ENCODE measurements around the gene TSC22D2. TPM values are rescaled to one million over a fixed set of nuclear protein-coding genes. Genes with fewer than 3 reads are reported as not detected.
A peak's percentile ranks its signal among the peaks of the same experiment; 100 is the strongest.

TSC22D2 gene
- total RNA-seq, result 39.8 to 48.2 TPM (median 42.9 TPM) in 3 replicates
- long read RNA-seq, full-length matches to known transcripts, result 84 of 93 reads
- long read RNA-seq, partial matches to known transcripts, result 1 of 93 reads
- long read RNA-seq, other reads (novel, unspliced or antisense), result 8 of 93 reads

DNA sequence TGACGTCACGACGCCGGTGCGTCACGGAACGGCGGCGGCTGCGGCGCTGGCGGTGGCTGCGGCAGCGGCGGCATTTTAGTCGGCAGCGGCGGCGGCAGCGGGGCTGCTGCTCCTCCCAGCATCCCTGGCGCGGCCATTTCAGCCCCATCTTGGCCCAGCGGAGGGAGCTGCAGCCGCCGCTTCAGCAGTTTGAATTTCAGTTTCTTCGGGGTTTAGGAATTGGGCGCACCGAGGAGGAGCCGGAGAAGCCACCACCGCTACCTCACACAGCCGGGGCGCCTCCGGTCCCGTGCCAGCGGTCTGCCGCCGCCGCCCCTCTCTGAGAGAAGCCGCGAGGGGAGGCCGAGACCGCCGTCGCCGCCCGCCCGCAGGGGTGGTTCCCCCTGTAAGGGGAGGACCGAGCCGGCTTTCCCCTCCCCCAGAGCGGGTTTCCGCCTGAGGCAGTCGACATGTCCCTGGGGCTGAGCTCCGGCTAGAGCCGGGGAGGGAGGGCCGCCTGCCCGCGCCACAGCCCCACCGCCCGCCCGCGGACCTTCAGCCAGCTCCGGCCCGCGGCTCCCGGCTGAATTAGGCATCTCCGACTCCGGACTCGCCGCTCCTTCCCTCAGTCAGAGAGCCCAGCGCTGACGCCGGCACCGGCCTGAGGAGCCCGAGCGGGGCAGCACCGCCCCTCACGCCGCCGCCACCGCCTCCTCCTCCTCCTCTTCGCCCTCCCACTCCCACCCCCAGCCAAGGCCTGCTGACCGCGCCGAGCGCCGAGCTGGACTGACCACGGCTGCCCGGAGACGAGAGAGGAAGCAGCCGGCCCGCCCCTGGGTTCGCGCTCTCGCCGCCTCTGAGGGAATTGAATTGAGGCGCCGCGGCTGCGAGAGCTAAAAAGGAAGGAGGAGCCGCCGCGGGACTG lies at the start of gene TSC22D2:
Gene TSC22D2, plus strand, starts transcription at position 78 of the 904 bp plus-strand sequence. CDS start 1,053 bp downstream, outside the sequence.
- H3K9me3 Mint-ChIP-seq (ENCODE audit: low read depth), result no peaks in the 10 kb centered on the region
- TF ChIP-seq, protein P1, sequence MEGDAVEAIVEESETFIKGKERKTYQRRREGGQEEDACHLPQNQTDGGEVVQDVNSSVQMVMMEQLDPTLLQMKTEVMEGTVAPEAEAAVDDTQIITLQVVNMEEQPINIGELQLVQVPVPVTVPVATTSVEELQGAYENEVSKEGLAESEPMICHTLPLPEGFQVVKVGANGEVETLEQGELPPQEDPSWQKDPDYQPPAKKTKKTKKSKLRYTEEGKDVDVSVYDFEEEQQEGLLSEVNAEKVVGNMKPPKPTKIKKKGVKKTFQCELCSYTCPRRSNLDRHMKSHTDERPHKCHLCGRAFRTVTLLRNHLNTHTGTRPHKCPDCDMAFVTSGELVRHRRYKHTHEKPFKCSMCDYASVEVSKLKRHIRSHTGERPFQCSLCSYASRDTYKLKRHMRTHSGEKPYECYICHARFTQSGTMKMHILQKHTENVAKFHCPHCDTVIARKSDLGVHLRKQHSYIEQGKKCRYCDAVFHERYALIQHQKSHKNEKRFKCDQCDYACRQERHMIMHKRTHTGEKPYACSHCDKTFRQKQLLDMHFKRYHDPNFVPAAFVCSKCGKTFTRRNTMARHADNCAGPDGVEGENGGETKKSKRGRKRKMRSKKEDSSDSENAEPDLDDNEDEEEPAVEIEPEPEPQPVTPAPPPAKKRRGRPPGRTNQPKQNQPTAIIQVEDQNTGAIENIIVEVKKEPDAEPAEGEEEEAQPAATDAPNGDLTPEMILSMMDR (IDR thresholded peaks at IDR 0.05), result peak; percentile 66

DNA sequence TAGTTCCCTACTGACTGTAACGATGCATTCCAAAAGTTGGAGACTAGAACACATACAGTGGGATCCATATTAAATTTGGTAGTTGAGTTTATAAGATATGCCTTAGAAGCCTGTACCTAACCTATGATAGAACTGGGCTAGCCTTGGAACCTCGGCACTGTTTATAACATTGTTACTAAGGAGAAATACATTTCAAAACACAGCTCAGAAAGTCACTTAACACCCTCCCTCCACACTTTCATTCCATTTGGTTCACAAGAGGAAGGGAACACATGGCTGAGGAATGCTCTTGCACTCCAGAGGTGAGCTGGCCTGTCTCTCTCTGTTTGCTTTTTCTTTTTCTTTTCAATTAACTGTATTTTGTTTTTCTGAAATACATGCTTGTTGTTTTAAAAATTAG lies 48.7 kb upstream of the TSC22D2 start:
- Mint-ChIP-seq H3K9me3 (ENCODE audit: low read depth) (no peaks in the 10 kb centered on the region), H3K36me3 (ENCODE audit: low read depth) (no peaks in the 10 kb centered on the region), H3K4me1 (ENCODE audit: low read depth) (peaks cover 24% of the 10 kb centered on the region), H3K4me3 (ENCODE audit: unreplicated experiment) (no peak overlapping the region), H3K27me3 (ENCODE audit: low read depth) (no peaks in the 10 kb centered on the region), H3K27ac (ENCODE audit: unreplicated experiment) (peak overlapping the region; percentile 74)
- DNase-seq (ENCODE audit: low spot score), result no peak
- TF ChIP-seq, protein P1 (IDR thresholded peaks at IDR 0.05), result no peak

More for the DNA sequence above, at the start of gene TSC22D2:
- Mint-ChIP-seq H3K27me3 (ENCODE audit: low read depth) (no peaks in the 10 kb centered on the region), H3K27ac (ENCODE audit: unreplicated experiment) (peak within 1 kb of the TSS; percentile 99), H3K4me3 (ENCODE audit: unreplicated experiment) (peak within 1 kb of the TSS; percentile 77), H3K36me3 (ENCODE audit: low read depth) (peaks cover 19% of the 10 kb centered on the region), H3K4me1 (ENCODE audit: low read depth) (peaks cover 26% of the 10 kb centered on the region)
- DNase-seq (ENCODE audit: low spot score), result peak; percentile 97

DNA sequence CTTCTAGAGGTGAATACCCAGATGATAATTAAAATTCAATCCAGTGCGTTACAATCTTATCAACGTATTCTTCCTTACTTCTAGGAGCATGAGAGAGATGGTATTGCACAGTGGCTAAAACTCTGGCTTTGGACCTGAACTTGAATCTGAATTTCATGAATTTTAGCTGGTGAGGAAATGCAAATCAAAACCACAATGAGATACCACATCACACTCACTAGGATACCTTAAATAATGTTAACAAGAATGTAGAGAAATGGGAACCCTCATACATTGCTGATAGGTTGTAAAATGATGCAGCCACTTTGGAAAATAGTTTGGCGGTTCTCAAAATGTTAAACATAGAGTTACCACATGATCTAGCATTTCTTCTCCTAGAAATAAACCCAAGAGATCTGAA lies 47.1 kb upstream of the TSC22D2 start:
- Mint-ChIP-seq H3K27me3 (ENCODE audit: low read depth) (no peaks in the 10 kb centered on the region), H3K4me3 (ENCODE audit: unreplicated experiment) (no peak overlapping the region), H3K9me3 (ENCODE audit: low read depth) (no peaks in the 10 kb centered on the region), H3K27ac (ENCODE audit: unreplicated experiment) (no peak overlapping the region), H3K36me3 (ENCODE audit: low read depth) (no peaks in the 10 kb centered on the region), H3K4me1 (ENCODE audit: low read depth) (peaks cover 23% of the 10 kb centered on the region)
- no peak for DNase-seq (ENCODE audit: low spot score)
- TF ChIP-seq, protein P1 (IDR thresholded peaks at IDR 0.05), result no peak

DNA sequence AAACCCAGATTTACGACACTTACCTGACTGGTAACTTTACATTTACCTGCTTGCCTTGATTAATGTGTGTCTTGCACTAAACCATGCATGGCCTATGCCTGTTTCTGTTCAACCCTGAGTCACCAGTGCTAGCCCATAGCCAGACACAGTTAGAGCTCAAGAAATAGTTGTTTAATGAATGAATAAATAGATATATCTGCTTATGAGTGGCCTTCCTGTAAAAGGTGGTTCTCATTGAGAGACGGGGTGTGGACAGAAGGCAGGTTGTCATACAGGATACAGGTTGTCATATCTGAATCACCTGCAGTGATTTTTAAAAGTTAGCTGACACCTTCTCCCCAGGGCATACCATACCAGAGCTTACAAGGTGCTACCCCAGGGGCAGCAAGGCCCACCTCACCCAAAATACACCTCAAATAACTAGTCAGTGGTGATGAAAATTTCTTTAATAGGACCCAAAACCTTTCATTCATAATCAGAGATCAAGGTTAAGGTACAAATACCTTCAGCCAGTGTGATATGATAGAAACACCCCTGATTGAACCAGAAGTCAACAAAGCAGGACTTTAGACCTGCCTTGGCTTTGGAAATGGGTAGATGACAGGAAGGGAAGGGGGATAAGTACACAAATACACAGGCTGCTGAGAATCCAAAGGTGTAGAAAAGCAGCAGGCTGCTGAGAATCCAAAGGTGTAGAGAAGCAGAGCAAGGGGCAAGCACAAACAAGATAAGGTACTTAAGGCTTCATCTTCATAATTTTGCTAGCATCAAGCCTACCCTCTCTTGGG lies 45.4 kb upstream of the TSC22D2 start:
- H3K27me3 Mint-ChIP-seq (ENCODE audit: low read depth), result no peaks in the 10 kb centered on the region
- H3K4me1 Mint-ChIP-seq (ENCODE audit: low read depth), result peaks cover 18% of the 10 kb centered on the region
- no peak overlapping the region for H3K4me3 Mint-ChIP-seq (ENCODE audit: unreplicated experiment)
- H3K36me3 Mint-ChIP-seq (ENCODE audit: low read depth), result no peaks in the 10 kb centered on the region
- H3K9me3 Mint-ChIP-seq (ENCODE audit: low read depth), result no peaks in the 10 kb centered on the region
- no peak for DNase-seq (ENCODE audit: low spot score)
- no peak overlapping the region for H3K27ac Mint-ChIP-seq (ENCODE audit: unreplicated experiment)
- TF ChIP-seq, protein P1 (IDR thresholded peaks at IDR 0.05), result no peak

DNA sequence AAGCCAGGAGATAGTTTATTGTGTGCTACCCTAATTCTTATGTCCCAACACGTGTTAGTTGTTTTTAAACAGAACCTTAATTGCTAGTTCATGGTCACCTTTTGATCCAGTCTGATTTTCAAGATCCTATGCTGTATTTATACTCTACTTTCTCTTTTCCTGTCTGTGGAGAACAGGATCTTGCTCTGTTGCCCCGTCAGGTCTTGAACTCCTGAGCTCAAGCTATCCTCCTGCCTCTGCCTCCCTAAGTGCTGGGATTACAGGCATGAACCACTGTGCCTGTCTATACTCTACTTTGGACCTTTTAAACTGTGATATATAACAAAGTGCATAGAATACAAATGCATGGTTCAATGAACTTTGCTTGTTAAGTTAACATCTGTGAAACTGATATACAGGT lies 44.7 kb upstream of the TSC22D2 start:
- no peaks in the 10 kb centered on the region for H3K27me3 Mint-ChIP-seq (ENCODE audit: low read depth)
- H3K4me3 Mint-ChIP-seq (ENCODE audit: unreplicated experiment), result no peak overlapping the region
- H3K4me1 Mint-ChIP-seq (ENCODE audit: low read depth), result peaks cover 11% of the 10 kb centered on the region
- DNase-seq (ENCODE audit: low spot score), result no peak
- H3K9me3 Mint-ChIP-seq (ENCODE audit: low read depth), result no peaks in the 10 kb centered on the region
- H3K36me3 Mint-ChIP-seq (ENCODE audit: low read depth), result no peaks in the 10 kb centered on the region
- TF ChIP-seq, protein P1 (IDR thresholded peaks at IDR 0.05), result no peak
- no peak overlapping the region for H3K27ac Mint-ChIP-seq (ENCODE audit: unreplicated experiment)

Data from chondrocyte (in vitro differentiated cells).